ENCODE data around the gene DUSP22. TPM values are rescaled to one million over a fixed set of nuclear protein-coding genes. Genes with fewer than 3 reads are reported as not detected.

Gene DUSP22
- total and polyA plus RNA-seq, 4 donors: 9.5 to 31.0 (median 20.1) TPM

DNA sequence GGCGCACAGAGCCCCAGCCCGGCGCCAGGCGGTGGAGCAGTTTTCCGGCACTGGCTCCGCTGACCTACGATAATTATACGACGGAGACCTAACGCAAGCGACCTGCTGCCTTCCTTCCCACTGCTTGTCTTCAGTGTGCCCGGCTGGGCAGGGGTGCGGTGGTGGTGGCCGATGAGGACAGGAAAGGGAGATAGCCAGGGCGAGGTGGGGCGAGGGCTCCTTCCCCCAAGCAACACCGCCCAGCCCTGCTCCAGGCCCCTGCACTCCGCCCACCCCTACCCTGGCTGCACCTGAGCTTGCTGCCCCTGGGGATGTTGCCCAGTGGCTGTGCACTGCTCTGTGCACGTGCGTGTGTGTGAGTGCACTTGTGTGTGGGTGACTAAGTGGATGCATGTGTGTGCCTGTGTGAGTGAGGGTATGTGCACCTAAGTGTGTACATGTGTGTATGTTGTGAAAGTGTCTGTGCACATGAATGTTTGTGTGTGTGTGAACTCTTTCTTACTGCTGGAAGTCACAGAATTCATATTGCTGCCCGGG lies 56.6 kb downstream of the DUSP22 start:
- DNase-seq (ENCODE audit: low spot score): no peak
- WGBS: 90% methylated on average over 21 of the region's 21 CpGs

DNA sequence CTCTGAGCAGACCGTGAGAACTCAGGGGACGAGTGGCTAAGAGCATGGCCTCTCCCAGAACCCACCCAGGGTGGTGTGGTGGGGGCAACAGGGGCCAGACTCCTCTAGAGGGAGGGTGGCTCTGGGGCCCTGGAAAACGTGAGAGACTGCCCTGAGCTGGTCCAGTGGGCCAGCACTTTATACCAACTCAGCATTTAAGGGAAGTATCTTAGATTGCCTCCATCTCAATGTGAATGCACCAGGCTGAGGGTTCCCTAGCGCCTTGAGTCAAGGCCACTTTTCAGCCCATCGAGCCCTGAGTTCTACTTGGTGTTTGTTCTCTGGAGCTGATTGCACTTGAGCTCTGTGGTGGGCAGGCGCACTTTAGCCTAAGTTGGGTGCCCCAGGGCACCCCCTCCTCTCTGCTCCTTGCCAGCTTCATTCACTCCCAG lies 57.2 kb downstream of the DUSP22 start:
- DNase-seq (ENCODE audit: low spot score): no peak
- Histone ChIP-seq H3K27ac (ENCODE audit: low read depth in 1 of 2, low read length in 2 of 2) (no peak overlapping the region), H3K36me3 (ENCODE audit: control insufficient read depth in 4 of 4, insufficient read depth in 3 of 4, low read depth in 1 of 4, low read length in 3 of 4) (peaks cover 6 to 18% (median 9%) of the 10 kb centered on the region in 4 donors), H3K9me3 (ENCODE audit: control insufficient read depth in 4 of 4, low read length in 3 of 4) (no peaks in the 10 kb centered on the region), H3K27me3 (ENCODE audit: control insufficient read depth in 4 of 4, insufficient read depth in 4 of 4, low read length in 3 of 4) (no peaks in the 10 kb centered on the region), H3K9ac (ENCODE audit: low read depth in 1 of 2, low read length in 2 of 2) (no peak overlapping the region), H3K4me3 (ENCODE audit: low read depth in 1 of 3, low read length in 3 of 3) (no peak overlapping the region), H3K4me1 (ENCODE audit: control insufficient read depth in 4 of 4, insufficient read depth in 4 of 4, low read length in 3 of 4) (no peaks in the 10 kb centered on the region)
- 83% methylated on average over 6 of the region's 6 CpGs for WGBS
- TF ChIP-seq YY1 (IDR thresholded peaks at IDR 0.05) (no peak), HNF4A (conservative IDR thresholded peaks at IDR 0.05) (no peak), TAF1 (conservative IDR thresholded peaks at IDR 0.05) (no peak), FOXA1 (IDR thresholded peaks at IDR 0.05) (no peak), RAD21 (IDR thresholded peaks at IDR 0.05) (no peak), SP1 (IDR thresholded peaks at IDR 0.05) (no peak), FOXA2 (IDR thresholded peaks at IDR 0.05) (no peak), MAX (IDR thresholded peaks at IDR 0.05) (no peak), HNF4G (IDR thresholded peaks at IDR 0.05) (no peak), NR2F2 (IDR thresholded peaks at IDR 0.05) (no peak), GABPA (IDR thresholded peaks at IDR 0.05 in 1 of 2, conservative IDR thresholded peaks at IDR 0.05 in 1 of 2) (no peak), EGR1 (IDR thresholded peaks at IDR 0.05; ENCODE audit: low read depth in 2 of 2) (no peak), CTCF (IDR thresholded peaks at IDR 0.05; ENCODE audit: low read depth, low read length, missing input control) (no peak), RXRA (IDR thresholded peaks at IDR 0.05) (no peak), JUND (IDR thresholded peaks at IDR 0.05) (no peak)
- TF ChIP-seq, protein P1, sequence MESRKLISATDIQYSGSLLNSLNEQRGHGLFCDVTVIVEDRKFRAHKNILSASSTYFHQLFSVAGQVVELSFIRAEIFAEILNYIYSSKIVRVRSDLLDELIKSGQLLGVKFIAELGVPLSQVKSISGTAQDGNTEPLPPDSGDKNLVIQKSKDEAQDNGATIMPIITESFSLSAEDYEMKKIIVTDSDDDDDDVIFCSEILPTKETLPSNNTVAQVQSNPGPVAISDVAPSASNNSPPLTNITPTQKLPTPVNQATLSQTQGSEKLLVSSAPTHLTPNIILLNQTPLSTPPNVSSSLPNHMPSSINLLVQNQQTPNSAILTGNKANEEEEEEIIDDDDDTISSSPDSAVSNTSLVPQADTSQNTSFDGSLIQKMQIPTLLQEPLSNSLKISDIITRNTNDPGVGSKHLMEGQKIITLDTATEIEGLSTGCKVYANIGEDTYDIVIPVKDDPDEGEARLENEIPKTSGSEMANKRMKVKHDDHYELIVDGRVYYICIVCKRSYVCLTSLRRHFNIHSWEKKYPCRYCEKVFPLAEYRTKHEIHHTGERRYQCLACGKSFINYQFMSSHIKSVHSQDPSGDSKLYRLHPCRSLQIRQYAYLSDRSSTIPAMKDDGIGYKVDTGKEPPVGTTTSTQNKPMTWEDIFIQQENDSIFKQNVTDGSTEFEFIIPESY (IDR thresholded peaks at IDR 0.05): no peak
- TF ChIP-seq, protein P2, sequence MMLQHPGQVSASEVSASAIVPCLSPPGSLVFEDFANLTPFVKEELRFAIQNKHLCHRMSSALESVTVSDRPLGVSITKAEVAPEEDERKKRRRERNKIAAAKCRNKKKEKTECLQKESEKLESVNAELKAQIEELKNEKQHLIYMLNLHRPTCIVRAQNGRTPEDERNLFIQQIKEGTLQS (IDR thresholded peaks at IDR 0.05): no peak

More for the DNA sequence above, 56.6 kb downstream of the DUSP22 start:
- no peaks in the 10 kb centered on the region for H3K9me3 ChIP-seq (ENCODE audit: control insufficient read depth in 4 of 4, low read length in 3 of 4)
- no peak overlapping the region for H3K27ac ChIP-seq (ENCODE audit: low read depth in 1 of 2, low read length in 2 of 2)
- H3K4me3 ChIP-seq (ENCODE audit: low read depth in 1 of 3, low read length in 3 of 3): no peak overlapping the region
- no peak overlapping the region for H3K9ac ChIP-seq (ENCODE audit: low read depth in 1 of 2, low read length in 2 of 2)
- H3K36me3 ChIP-seq (ENCODE audit: control insufficient read depth in 4 of 4, insufficient read depth in 3 of 4, low read depth in 1 of 4, low read length in 3 of 4): peaks cover 6 to 18% (median 9%) of the 10 kb centered on the region in 4 donors
- no peaks in the 10 kb centered on the region for H3K4me1 ChIP-seq (ENCODE audit: control insufficient read depth in 4 of 4, insufficient read depth in 4 of 4, low read length in 3 of 4)
- no peaks in the 10 kb centered on the region for H3K27me3 ChIP-seq (ENCODE audit: control insufficient read depth in 4 of 4, insufficient read depth in 4 of 4, low read length in 3 of 4)
- TF ChIP-seq GABPA (IDR thresholded peaks at IDR 0.05 in 1 of 2, conservative IDR thresholded peaks at IDR 0.05 in 1 of 2) (no peak), RXRA (IDR thresholded peaks at IDR 0.05) (no peak), SP1 (IDR thresholded peaks at IDR 0.05) (no peak), NR2F2 (IDR thresholded peaks at IDR 0.05) (no peak), JUND (IDR thresholded peaks at IDR 0.05) (no peak), FOXA1 (IDR thresholded peaks at IDR 0.05) (no peak)
- TF ChIP-seq, protein P3, sequence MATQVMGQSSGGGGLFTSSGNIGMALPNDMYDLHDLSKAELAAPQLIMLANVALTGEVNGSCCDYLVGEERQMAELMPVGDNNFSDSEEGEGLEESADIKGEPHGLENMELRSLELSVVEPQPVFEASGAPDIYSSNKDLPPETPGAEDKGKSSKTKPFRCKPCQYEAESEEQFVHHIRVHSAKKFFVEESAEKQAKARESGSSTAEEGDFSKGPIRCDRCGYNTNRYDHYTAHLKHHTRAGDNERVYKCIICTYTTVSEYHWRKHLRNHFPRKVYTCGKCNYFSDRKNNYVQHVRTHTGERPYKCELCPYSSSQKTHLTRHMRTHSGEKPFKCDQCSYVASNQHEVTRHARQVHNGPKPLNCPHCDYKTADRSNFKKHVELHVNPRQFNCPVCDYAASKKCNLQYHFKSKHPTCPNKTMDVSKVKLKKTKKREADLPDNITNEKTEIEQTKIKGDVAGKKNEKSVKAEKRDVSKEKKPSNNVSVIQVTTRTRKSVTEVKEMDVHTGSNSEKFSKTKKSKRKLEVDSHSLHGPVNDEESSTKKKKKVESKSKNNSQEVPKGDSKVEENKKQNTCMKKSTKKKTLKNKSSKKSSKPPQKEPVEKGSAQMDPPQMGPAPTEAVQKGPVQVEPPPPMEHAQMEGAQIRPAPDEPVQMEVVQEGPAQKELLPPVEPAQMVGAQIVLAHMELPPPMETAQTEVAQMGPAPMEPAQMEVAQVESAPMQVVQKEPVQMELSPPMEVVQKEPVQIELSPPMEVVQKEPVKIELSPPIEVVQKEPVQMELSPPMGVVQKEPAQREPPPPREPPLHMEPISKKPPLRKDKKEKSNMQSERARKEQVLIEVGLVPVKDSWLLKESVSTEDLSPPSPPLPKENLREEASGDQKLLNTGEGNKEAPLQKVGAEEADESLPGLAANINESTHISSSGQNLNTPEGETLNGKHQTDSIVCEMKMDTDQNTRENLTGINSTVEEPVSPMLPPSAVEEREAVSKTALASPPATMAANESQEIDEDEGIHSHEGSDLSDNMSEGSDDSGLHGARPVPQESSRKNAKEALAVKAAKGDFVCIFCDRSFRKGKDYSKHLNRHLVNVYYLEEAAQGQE (IDR thresholded peaks at IDR 0.05): no peak
- TF ChIP-seq, protein P1 (IDR thresholded peaks at IDR 0.05): no peak
